ENCODE measurements around the gene ZEB2. TPM values are rescaled to one million over a fixed set of nuclear protein-coding genes. Genes with fewer than 3 reads are reported as not detected.

Gene ZEB2
- total and polyA plus RNA-seq, 2 donors (not counting 3 experiments of a cell fraction or from before 2014, with no cell fraction given) = 17.9 to 49.6 TPM

- no peak for DNase-seq (ENCODE audit: low read depth, low spot score)
- POLR2A ChIA-PET = no interaction called here
Measured at GRCh38 chr2:144472046-144472412, 47.9 kb downstream of the ZEB2 start.

More at GRCh38 chr2:144472046-144472412, 47.9 kb downstream of the ZEB2 start:
- no peak overlapping the region for H3K27ac ChIP-seq (ENCODE audit: insufficient read depth, low read depth, low read length)
- BruUV-seq (replicated peaks) = no TSS peak
- no peak overlapping the region for H3K4me2 ChIP-seq (ENCODE audit: insufficient read depth, low read length)
- H3K4me3 ChIP-seq (replicated peaks in 1 of 3; ENCODE audit: insufficient read depth in 1 of 3, low read depth in 1 of 3, low read length in 3 of 3) = no peak overlapping the region
- peaks cover 2% of the 10 kb centered on the region for H3K79me2 ChIP-seq (ENCODE audit: control insufficient read depth, insufficient read depth, low read length)
- H3K36me3 ChIP-seq (ENCODE audit: control insufficient read depth in 2 of 2, extremely low read depth in 1 of 2, insufficient read depth in 2 of 2, low read length in 2 of 2) = peaks cover 0 to 1% of the 10 kb centered on the region in 2 experiments
- H3K27me3 ChIP-seq (ENCODE audit: control insufficient read depth in 2 of 2, insufficient read depth in 2 of 2, low read length in 2 of 2) = no peaks in the 10 kb centered on the region
- CTCF ChIA-PET = no interaction called here
- dilution Hi-C loops (cut with MboI; ENCODE audit: extremely low pct_ligation_motif_present, low sequenced_read_pairs) (no loop called here), intact Hi-C loops (cut with micrococcal nuclease) (no loop called here)
- H3K9ac ChIP-seq (replicated peaks; ENCODE audit: extremely low read depth, insufficient read depth, low read length) = no peak overlapping the region
- TF ChIP-seq FOS (IDR thresholded peaks at IDR 0.05; ENCODE audit: borderline replicate concordance, insufficient read depth, low read length) (no peak), EZH2 (IDR thresholded peaks at IDR 0.05; ENCODE audit: borderline replicate concordance, low read depth, low read length, severe bottlenecking) (no peak), JUN (IDR thresholded peaks at IDR 0.05; ENCODE audit: borderline replicate concordance, insufficient read depth, insufficient read length, low read depth) (no peak), MYC (IDR thresholded peaks at IDR 0.05; ENCODE audit: low read depth, low read length) (no peak), GATA2 (IDR thresholded peaks at IDR 0.05; ENCODE audit: insufficient read depth, insufficient read length, low read depth, low read length) (no peak), CTCF (IDR thresholded peaks at IDR 0.05; ENCODE audit: extremely low read depth in 1 of 2, insufficient read depth in 1 of 2, low read depth in 1 of 2, low read length in 2 of 2) (no peak), POLR2AphosphoS5 (IDR thresholded peaks at IDR 0.05; ENCODE audit: insufficient read depth, low read depth, low read length) (no peak), MAX (IDR thresholded peaks at IDR 0.05; ENCODE audit: insufficient read depth, insufficient read length) (no peak), POLR2A (IDR thresholded peaks at IDR 0.05; ENCODE audit: low read depth, low read length) (no peak)
- no peaks in the 10 kb centered on the region for H4K20me1 ChIP-seq (replicated peaks; ENCODE audit: control insufficient read depth, extremely low read depth, insufficient read depth, low read length)
- peaks cover 3% of the 10 kb centered on the region for H3K9me1 ChIP-seq (replicated peaks; ENCODE audit: control insufficient read depth, extremely low read depth, insufficient read depth, low read length)
- H3K4me1 ChIP-seq (ENCODE audit: control insufficient read depth, extremely low read depth, insufficient read depth, low read length) = no peaks in the 10 kb centered on the region
- H3K9me3 ChIP-seq (replicated peaks; ENCODE audit: control insufficient read depth, insufficient read depth, low read length) = no peaks in the 10 kb centered on the region
- FAIRE-seq = no peak
- H2AFZ ChIP-seq (ENCODE audit: low read depth, low read length) = no peak overlapping the region

Data from endothelial cell of umbilical vein (primary cell).